Neural cell (in vitro differentiated cells): ENCODE measurements around the gene AGBL4. TPM values are rescaled to one million over a fixed set of nuclear protein-coding genes. Genes with fewer than 3 reads are reported as not detected.

Source experiments
- H2AFZ ChIP-seq: fragments of 200-600, 300-800 bp; sonication (generic), shearing (Covaris generic); 2 replicates; pipeline ENCODE4 v1.6.0; 2014; ENCODE audit warnings: low read depth, mild to moderate bottlenecking, antibody characterized with exemption, low read length, moderate library complexity
- H3F3A ChIP-seq: fragments of 200-600 bp; shearing (Covaris generic); 2 replicates; pipeline ENCODE4 v1.6.1; 2016; ENCODE audit warnings: mild to moderate bottlenecking, moderate library complexity, mixed read lengths, antibody characterized with exemption, low read length; ENCODE audit not compliant: insufficient read depth, poor library complexity, severe bottlenecking
- H3K27ac ChIP-seq: fragments of 200-600, 300-800 bp; sonication (generic), shearing (Covaris generic); 2 replicates; pipeline ENCODE4 v1.5.1; 2014; ENCODE audit warnings: mild to moderate bottlenecking, low read length, moderate library complexity
- H3K27me3 ChIP-seq: fragments of 300-800, 200-600 bp; sonication (generic), shearing (Covaris generic); 2 replicates; pipeline ENCODE4 v1.6.0; 2014; ENCODE audit warnings: mild to moderate bottlenecking, low read depth, low read length, moderate library complexity; ENCODE audit not compliant: insufficient read depth
- H3K36me3 ChIP-seq: fragments of 300-800, 200-600 bp; sonication (generic), shearing (Covaris generic); 2 replicates; pipeline ENCODE4 v1.5.1; 2014; ENCODE audit warnings: mild to moderate bottlenecking, antibody characterized with exemption, low read length, moderate library complexity; ENCODE audit not compliant: insufficient read depth
- H3K4me2 ChIP-seq: fragments of 300-800, 200-600 bp; sonication (generic), shearing (Covaris generic); 2 replicates; pipeline ENCODE4 v1.6.0; 2014; ENCODE audit warnings: mild to moderate bottlenecking, low read length
- H3K4me3 ChIP-seq: fragments of 300-800, 200-600 bp; sonication (generic), shearing (Covaris generic); 2 replicates; pipeline ENCODE4 v1.5.1; 2014; ENCODE audit warnings: mild to moderate bottlenecking, low read length, moderate library complexity
- H3K79me2 ChIP-seq: fragments of 200-600 bp; shearing (Covaris generic); replicated peaks from 2 replicates; pipeline ENCODE4 v1.6.0; 2014; ENCODE audit warnings: mild to moderate bottlenecking, low read length, moderate library complexity; ENCODE audit not compliant: insufficient read depth
- H3K9ac ChIP-seq: fragments of 300-800, 200-600 bp; sonication (generic), shearing (Covaris generic); 2 replicates; pipeline ENCODE4 v1.6.1; 2016; ENCODE audit warnings: mild to moderate bottlenecking, low read length, mixed read lengths
- H3K9me2 ChIP-seq: fragments of 200-600 bp; shearing (Covaris generic); 2 replicates; pipeline ENCODE4 v1.6.1; 2016; ENCODE audit warnings: mild to moderate bottlenecking, low read length, mixed read lengths; ENCODE audit not compliant: insufficient read depth
- H3K9me3 ChIP-seq: fragments of 200-600, 300-800 bp; sonication (generic), shearing (Covaris generic); 2 replicates; pipeline ENCODE4 v1.6.1; 2016; ENCODE audit warnings: mild to moderate bottlenecking, mixed run types, low read length, moderate library complexity, mixed read lengths
- H4K20me1 ChIP-seq: fragments of 200-600 bp; shearing (Covaris generic); 2 replicates; pipeline ENCODE4 v1.6.1; 2016; ENCODE audit warnings: mild to moderate bottlenecking, mixed run types; ENCODE audit not compliant: insufficient read depth
- EP300 ChIP-seq: fragments of 450-650 bp; conservative IDR thresholded peaks from 2 replicates; pipeline ENCODE4 v1.6.1; 2014; ENCODE audit warnings: antibody characterized with exemption, mild to moderate bottlenecking, moderate library complexity; ENCODE audit not compliant: poor library complexity, severe bottlenecking
- EZH2 ChIP-seq: fragments of 200-600, 300-800 bp; shearing (Covaris generic), sonication (generic); IDR thresholded peaks from 2 replicates; pipeline ENCODE4 v1.6.1; 2014; ENCODE audit warnings: antibody characterized with exemption, low read length, borderline replicate concordance, mild to moderate bottlenecking; ENCODE audit not compliant: insufficient read depth, poor library complexity, severe bottlenecking
- MXI1 ChIP-seq: fragments of 450-650 bp; conservative IDR thresholded peaks from 2 replicates; pipeline ENCODE4 v1.6.1; 2014; ENCODE audit warnings: antibody characterized with exemption, mild to moderate bottlenecking; ENCODE audit not compliant: poor library complexity, severe bottlenecking
- POLR2AphosphoS5 ChIP-seq: IDR thresholded peaks from 2 replicates; pipeline ENCODE4 v1.6.1; 2012
- RAD21 ChIP-seq: fragments of 450-650 bp; conservative IDR thresholded peaks from 2 replicates; pipeline ENCODE4 v1.6.1; 2014; ENCODE audit warnings: antibody characterized with exemption, mild to moderate bottlenecking, moderate library complexity
- SMC3 ChIP-seq: fragments of 450-650 bp; conservative IDR thresholded peaks from 2 replicates; pipeline ENCODE4 v1.6.1; 2014; ENCODE audit warnings: antibody characterized with exemption, mild to moderate bottlenecking, moderate library complexity; ENCODE audit not compliant: poor library complexity
- TAF1 ChIP-seq: IDR thresholded peaks from 2 replicates; pipeline ENCODE4 v1.6.1; 2012; ENCODE audit warnings: low read depth
- polyA plus RNA-seq: library from polyadenylated mRNA; depleted of rRNA; stranded (reverse); fragments of >200 nt; gene quantifications from 2 replicates; pipeline ENCODE4 v1.2.3, GENCODE V29; 2014
- TF ChIP-seq, protein P1 (sequence below): fragments of 450-650 bp; IDR thresholded peaks from 2 replicates; pipeline ENCODE4 v1.5.1; 2014; ENCODE audit warnings: antibody characterized with exemption, mild to moderate bottlenecking, moderate library complexity; ENCODE audit not compliant: poor library complexity, severe bottlenecking
- TF ChIP-seq, protein P2 (sequence below): IDR thresholded peaks from 2 replicates; pipeline ENCODE4 v1.6.1; 2012; ENCODE audit warnings: borderline replicate concordance

AGBL4 gene
- polyA plus RNA-seq, 1 donor from 2014 or later: 1.3 TPM

DNA sequence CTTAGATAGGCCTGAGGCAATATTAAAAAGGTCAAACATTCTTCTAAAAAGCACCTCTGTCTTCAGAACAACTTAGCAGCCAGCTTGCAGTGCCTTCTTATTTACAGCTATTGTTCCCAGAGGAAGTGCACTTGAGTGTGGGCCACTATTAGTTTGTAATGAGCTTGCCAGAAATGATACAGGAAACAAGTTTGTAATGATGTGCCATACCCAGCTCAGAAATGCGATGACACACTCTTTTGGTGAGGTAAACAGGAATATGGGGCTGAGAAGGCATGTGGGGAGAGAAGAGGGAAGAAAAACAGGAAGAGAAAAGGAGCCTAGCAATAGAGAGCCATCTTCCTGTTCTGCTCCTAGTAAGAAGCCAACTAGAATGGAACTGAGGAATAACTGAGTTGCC is 295.4 kb downstream of the AGBL4 start:
- TF ChIP-seq EP300 (no peak), POLR2AphosphoS5 (no peak), MXI1 (no peak), EZH2 (no peak), TAF1 (no peak), RAD21 (no peak), SMC3 (no peak)
- TF ChIP-seq, protein P1, sequence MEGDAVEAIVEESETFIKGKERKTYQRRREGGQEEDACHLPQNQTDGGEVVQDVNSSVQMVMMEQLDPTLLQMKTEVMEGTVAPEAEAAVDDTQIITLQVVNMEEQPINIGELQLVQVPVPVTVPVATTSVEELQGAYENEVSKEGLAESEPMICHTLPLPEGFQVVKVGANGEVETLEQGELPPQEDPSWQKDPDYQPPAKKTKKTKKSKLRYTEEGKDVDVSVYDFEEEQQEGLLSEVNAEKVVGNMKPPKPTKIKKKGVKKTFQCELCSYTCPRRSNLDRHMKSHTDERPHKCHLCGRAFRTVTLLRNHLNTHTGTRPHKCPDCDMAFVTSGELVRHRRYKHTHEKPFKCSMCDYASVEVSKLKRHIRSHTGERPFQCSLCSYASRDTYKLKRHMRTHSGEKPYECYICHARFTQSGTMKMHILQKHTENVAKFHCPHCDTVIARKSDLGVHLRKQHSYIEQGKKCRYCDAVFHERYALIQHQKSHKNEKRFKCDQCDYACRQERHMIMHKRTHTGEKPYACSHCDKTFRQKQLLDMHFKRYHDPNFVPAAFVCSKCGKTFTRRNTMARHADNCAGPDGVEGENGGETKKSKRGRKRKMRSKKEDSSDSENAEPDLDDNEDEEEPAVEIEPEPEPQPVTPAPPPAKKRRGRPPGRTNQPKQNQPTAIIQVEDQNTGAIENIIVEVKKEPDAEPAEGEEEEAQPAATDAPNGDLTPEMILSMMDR: no peak
- TF ChIP-seq, protein P2, sequence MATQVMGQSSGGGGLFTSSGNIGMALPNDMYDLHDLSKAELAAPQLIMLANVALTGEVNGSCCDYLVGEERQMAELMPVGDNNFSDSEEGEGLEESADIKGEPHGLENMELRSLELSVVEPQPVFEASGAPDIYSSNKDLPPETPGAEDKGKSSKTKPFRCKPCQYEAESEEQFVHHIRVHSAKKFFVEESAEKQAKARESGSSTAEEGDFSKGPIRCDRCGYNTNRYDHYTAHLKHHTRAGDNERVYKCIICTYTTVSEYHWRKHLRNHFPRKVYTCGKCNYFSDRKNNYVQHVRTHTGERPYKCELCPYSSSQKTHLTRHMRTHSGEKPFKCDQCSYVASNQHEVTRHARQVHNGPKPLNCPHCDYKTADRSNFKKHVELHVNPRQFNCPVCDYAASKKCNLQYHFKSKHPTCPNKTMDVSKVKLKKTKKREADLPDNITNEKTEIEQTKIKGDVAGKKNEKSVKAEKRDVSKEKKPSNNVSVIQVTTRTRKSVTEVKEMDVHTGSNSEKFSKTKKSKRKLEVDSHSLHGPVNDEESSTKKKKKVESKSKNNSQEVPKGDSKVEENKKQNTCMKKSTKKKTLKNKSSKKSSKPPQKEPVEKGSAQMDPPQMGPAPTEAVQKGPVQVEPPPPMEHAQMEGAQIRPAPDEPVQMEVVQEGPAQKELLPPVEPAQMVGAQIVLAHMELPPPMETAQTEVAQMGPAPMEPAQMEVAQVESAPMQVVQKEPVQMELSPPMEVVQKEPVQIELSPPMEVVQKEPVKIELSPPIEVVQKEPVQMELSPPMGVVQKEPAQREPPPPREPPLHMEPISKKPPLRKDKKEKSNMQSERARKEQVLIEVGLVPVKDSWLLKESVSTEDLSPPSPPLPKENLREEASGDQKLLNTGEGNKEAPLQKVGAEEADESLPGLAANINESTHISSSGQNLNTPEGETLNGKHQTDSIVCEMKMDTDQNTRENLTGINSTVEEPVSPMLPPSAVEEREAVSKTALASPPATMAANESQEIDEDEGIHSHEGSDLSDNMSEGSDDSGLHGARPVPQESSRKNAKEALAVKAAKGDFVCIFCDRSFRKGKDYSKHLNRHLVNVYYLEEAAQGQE: no peak
- Histone ChIP-seq H4K20me1 (no peaks in the 10 kb centered on the region), H3K9me3 (peaks cover 3% of the 10 kb centered on the region), H3K27me3 (no peaks in the 10 kb centered on the region), H3F3A (no peaks in the 10 kb centered on the region), H3K4me3 (no peak overlapping the region), H3K79me2 (no peaks in the 10 kb centered on the region), H3K27ac (no peak overlapping the region), H2AFZ (no peak overlapping the region), H3K4me2 (no peak overlapping the region), H3K9ac (no peak overlapping the region), H3K9me2 (no peaks in the 10 kb centered on the region), H3K36me3 (no peaks in the 10 kb centered on the region)

DNA sequence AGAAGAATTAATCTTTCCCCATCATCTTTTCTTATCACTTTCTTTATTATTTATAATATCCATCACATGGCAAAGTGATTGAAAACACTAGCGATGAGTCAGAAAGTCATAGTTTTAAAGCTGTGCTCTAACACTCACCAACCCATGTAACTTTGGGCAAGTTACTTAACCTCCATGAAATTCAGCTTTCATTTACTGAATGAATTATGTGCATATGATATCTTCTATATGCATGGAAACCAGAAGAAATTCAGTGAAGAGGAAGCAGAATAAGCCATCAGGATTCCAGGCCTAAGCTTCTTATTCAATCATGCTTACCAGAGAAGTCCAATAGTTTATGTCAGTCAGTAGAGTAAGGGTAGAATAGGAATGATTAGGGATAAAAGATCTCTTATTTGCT is 300.1 kb downstream of the AGBL4 start:
- no peak overlapping the region for H3K4me3 ChIP-seq
- no peaks in the 10 kb centered on the region for H3K36me3 ChIP-seq
- H3K9ac ChIP-seq: no peak overlapping the region
- H3K27ac ChIP-seq: no peak overlapping the region
- H3K79me2 ChIP-seq: no peaks in the 10 kb centered on the region
- H3K9me2 ChIP-seq: no peaks in the 10 kb centered on the region
- no peaks in the 10 kb centered on the region for H4K20me1 ChIP-seq
- no peak overlapping the region for H3K4me2 ChIP-seq
- H3K9me3 ChIP-seq: no peaks in the 10 kb centered on the region
- no peaks in the 10 kb centered on the region for H3K27me3 ChIP-seq
- H2AFZ ChIP-seq: no peak overlapping the region
- H3F3A ChIP-seq: no peaks in the 10 kb centered on the region
- TF ChIP-seq, protein P2: no peak
- TF ChIP-seq MXI1 (no peak), POLR2AphosphoS5 (no peak), EZH2 (no peak)
